Activated gamma-delta T cell treated with Interleukin-2 at 50 U/mL for 16 hours (primary cell): ENCODE measurements around the gene GRK1.
"Not testable (repeated sequence)": the region's sequence is repeated elsewhere in the genome, so short reads cannot be mapped to it uniquely, and the experiment has no call there.

Source experiments
- DNase-seq: peaks from one replicate; pipeline ENCODE4 v3.0.0-alpha.2; 2020

GRK1 gene

GRCh38 chr13:113745500-113746142 is 78.6 kb downstream of the GRK1 start:
- DNase-seq: not testable (repeated sequence)

GRCh38 chr13:113746143-113746525 is 79.1 kb downstream of the GRK1 start:
- DNase-seq: no peak

DNA sequence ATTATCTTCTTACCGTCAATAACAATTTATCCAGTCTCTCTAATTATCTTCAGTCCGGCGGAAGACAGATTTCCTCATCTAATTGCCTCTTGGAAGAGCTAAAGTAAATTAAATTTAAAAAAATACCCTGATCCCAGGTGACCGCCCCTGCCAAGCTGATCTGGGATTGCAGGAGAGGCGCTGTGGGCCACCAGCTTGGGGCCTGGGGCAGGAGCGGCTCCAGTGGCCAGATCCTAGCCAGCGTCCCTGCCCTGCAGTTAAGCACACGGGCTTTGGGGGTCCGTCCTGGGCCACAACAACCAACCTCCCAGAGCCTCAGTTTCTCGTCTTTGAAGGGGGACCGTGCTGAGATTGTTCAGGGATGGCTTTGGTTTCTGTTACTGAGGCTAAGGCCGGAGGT is 79.7 kb downstream of the GRK1 start:
- DNase-seq: no peak

DNA sequence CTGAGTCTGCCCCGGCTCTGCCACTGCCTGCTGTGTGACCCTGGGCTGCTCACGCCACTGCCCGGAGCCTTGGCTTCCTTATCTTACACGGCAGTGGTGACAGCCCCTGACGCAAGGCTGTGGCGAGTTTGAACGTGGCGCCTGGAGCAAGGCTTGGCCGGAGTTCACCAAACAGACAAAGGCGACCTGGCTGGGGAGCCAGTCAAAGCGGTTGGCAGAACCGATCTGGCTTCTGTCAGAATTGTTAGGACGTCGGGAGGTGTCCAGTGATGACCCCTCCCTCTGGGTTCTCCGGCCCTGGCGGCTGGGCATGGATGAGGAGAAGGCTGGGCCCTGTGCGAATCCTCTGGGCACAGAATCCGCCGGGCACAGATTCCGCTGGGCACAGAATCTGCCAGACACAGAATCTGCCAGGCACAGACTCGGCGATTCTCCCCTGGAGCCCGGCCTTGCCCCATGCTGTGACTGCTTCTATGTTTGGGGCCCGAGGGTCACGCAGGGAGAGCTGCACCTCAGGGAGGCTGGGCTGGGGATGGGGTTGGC is 80.3 kb downstream of the GRK1 start:
- DNase-seq: no peak

DNA sequence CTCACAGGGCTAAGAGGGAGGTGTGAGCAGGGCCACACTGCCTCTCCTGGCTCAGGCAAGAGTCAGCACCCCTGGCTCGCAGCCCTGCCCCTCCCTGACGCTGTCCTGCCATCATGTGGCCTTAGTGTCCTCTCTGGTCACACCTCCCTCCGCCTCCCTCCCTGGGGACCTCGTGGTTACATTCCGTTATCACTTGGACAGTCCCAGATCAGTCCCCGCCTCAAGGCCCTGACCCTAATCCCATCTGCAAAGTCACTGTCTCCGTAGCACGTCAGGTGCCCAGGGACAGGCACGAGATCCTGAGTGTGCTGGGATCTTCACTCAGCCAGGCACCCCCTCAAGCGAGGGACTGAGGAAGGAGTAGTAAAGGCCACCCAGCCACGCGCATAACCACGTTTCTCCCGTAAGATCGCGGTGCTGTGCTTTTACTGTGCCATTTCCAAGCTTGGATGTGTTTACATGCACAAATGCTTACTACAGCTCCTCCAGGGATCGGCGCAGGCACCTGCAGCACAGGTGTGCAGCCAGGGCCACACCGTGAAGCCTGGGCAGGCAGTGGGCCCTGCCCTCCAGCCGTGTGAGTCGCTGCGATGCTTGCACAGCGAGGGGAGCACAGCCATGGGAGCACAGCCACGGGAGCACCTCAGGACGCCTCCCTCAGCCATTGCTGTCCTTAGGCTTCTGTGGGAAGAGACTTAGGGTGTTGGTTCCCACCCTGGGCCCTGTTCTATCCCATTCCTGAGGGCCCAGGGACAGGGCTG is 81.3 kb downstream of the GRK1 start:
- no peak for DNase-seq

DNA sequence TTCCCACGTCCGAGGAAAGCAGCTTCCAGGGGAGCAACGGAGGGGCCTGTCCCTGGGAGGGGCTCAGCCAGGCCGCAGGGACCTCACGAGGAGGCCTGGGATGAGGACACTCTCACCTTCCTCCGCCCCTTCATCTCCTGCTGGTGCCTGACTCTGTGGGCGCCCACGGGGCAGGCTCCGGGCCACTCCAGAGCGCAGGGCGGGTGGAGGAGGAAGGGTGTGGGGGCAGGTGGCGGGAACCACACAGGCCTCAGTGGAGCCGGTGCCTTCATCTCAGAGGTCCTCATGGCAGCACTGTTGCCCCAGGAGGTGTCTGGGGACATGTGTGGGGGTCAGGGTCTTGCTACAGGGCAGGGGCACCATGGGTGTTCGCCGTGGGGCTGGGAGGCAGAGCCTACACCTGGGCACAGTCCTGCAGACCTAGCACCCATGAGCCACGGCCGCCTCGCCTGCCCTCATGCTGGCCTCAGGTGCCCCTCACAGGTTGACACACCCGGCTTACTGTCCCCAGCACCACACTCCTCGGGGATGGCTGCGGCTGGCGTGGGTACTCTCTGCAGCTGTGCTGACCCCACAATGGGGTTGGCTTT is 81.9 kb downstream of the GRK1 start:
- no peak for DNase-seq

DNA sequence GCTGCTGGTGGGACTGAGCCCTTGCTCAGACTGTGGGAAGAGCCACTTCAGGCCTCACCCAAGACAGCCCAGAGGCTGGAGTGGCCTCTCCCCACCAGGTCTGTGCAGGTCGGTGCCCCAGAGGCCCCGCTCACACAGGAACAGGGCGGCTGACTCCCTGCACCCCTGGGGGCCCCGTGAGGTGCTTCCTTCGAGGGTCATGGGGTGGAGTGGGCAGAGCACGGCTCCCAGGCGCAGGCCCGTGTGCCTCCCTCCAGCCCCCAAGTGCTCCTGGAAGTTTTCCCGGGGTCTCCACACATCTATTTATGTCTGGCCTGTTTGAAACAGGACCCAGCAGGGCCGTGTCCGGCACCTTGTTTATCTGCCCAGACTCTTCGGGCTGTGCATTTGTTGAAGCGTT is 82.5 kb downstream of the GRK1 start:
- no peak for DNase-seq

- no peak for DNase-seq
Measured at GRCh38 chr13:113749967-113750366, 82.9 kb downstream of the GRK1 start.

GRCh38 chr13:113750554-113751399 is 83.8 kb downstream of the GRK1 start:
- DNase-seq: no peak

DNA sequence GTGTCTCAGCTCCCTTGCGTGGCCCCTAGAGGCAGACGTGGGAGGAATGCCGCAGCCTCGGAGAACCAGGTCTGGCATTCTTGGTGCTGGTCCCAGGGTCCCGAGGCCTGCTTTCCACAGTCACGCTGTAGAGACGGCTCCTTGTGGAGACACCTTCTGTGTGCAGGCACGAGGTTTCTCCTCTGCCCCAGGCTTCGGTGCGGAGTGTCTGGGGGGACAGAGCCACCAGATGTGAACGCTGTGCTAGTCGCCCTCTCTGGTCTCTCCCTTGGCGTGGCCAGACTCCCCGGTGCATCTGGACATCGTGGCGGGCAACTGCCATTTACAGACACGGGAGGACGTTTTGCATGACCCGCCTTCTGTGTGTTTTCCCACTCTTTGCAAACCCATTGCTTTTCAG is 84.5 kb downstream of the GRK1 start:
- DNase-seq: no peak

DNA sequence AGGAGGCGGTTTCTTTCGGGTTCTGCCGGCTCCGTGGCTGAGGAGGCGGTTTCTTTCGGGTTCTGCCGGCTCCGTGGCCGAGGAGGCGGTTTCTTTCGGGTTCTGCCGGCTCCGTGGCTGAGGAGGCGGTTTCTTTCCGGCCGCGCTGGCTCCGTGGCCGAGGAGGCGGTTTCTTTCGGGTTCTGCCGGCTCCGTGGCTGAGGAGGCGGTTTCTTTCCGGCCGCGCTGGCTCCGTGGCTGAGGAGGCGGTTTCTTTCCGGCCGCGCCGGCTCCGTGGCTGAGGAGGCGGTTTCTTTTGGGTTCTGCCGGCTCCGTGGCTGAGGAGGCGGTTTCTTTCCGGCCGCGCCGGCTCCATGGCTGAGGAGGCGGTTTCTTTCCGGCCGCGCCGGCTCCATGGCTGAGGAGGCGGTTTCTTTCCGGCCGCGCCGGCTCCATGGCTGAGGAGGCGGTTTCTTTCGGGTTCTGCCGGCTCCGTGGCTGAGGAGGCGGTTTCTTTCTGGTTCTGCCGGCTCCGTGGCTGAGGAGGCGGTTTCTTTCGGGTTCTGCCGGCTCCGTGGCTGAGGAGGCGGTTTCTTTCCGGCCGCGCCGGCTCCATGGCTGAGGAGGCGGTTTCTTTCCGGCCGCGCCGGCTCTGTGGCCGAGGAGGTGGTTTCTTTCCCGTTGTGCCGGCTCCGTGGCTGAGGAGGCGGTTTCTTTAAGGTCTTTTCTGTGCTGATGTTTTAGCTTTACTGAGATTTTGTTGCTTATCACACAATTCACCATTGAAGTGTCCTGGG is 85.4 kb downstream of the GRK1 start:
- DNase-seq: not testable (repeated sequence)

DNA sequence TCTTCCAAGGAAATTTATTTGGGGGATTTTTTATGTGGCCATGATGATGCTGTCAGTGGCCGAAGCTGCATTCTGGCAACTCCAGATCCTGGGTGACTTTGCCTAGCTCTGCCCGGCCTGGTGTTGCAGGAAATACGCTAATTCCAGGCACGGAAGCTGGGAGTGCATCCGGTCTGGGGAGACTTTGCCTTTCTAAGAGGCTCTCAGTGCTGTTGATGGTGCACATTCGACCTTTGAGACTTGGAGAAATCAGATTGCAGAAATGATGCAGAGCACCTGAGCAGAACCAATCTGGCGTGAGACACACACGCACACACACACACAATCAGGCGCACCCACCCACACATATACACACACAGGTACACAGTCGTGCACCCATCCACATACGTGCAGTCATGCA is 86.2 kb downstream of the GRK1 start:
- DNase-seq: no peak

DNA sequence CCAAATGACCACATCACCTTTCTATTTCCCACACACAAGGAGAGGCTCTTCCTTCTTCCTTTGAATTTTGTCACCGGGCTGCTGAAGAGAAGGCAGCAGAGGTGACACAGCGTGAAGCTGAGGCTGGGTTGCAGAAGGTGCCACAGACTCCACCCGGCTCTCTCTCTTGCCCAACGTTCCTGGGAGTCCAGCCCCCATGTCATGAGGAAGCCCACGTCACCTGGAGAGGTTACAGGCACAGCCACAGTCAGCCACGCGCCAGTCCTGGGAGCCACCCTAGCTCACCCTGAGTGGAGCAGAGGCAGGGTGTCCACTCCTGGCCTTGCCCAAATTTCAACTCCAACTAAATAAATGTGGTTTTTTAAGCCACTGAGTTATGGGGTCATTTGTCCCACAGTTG is 87.2 kb downstream of the GRK1 start:
- no peak for DNase-seq

DNA sequence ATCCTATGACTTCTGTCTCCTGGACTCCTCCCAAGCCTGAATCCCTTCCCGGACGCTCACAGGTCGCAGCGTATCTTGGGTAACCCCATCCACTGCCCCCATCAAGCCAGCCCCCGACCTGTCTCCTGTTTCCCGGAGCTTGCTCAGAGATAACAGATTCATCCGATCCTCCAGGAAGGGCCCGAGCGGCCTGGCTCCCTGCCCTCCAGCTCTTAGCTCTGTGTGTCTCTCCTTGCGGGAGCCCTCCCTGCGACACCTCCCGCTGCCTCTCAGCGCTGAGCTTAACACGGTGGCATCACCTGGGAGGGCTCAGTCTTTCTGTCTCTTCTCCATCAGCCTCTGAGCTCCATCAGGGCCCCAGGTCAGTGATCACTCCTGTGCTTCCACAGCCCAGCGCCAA is 87.7 kb downstream of the GRK1 start:
- DNase-seq: no peak

DNA sequence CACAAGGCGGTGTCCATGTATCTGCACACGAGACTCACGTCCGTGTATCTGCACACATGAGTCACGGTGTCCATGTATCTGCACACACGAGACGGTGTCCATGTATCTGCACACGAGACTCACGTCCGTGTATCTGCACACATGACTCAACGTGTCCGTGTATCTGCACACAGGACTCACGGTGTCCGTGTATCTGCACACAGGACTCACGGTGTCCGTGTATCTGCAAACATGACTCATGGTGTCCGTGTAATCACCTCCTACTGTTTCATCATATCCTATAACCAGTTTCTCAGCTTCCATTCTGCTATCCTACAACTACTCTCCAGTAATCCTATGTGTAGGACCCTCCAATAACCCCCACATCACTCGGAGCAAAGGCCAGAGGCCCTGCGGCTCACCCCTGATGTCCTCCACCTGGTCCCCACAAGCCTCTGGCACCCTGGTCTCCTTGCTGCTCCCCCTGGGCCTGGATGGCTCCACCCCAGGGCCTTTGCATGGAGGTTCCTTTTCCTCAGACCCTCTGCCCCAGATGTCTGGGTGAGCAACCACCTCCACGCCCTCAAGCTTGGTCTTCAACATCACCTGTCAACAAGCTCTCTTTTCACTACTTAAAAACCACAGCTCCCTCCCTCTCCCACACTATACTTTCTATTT is 89.5 kb downstream of the GRK1 start:
- DNase-seq: no peak

DNA sequence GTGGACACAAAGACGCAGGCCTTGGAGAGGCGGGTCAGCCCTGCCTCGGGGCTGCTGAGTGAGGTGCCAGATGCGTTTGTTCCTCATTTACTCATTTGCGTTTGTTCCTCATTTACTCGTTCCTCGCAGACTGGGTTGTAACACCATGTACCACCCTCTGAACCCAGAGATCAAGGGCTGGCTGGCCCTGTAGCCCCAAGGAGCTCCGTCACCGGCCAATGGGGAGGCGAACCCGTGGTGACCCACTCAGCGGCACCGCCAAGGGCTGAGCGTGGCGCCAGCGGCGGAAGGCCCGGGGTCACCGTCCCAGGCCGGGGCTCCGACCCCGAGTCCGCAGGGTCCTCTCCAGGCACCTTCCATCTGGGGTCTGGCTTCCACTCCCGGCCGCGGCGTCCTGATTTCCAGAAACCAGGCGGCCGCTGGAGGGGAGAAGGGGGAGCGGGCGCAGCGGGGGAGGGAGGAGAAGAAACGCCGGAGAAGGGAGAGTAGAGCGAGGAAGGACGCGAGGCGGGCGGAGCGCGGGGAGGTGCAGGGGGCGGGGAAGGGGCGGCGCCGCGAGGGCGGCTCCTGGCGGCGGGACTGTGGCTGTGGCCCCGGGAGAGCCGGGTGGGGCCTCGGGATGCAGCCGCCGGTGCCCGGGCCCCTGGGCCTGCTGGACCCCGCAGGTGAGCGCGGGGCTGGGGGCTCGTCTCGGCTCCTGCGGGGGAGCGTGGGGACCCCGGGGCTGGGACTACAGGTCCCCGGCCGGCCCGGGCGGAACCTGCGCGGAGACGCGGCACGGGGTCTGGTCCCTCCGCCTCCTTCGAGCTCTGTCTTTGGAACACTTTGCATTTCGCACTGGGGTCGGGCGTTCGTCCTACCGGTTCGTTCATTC is 91.9 kb downstream of the GRK1 start, which contains the start of gene TMEM255B:
Gene TMEM255B, plus strand, starts transcription at position 576 of the 874 bp plus-strand sequence. Its CDS starts 44 bp downstream, at position 620.
- peak; percentile 65 for DNase-seq

DNA sequence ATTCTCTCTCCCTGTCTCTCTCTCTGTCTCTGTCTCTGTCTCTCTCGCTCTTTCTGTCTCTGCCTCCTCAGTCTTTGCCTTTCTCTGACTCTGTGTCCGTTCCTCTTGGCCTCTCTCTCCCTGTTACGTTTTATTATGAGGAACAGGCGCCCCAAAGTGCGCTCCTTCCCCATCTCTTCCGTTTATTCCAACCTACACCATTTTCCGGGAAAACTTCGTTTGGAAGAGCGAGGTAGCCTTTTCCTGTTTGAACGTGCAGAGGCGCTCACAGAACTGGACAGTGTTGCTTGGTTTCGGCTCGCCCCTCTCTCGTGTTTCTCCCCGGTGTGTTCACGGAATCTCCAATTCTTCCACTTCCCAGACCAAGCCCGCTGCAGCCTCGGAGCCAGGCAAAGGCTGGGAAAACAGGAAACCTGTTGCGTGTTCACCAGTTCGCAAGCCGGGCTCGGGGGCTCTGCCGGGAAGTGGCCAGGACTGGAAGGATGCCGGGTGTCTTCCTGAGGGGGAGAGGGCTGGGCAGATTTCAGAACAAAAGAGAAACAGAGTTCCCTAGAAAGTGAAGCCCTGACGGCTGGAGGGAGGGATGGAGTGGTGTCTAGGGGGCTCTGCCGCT is 92.6 kb downstream of the GRK1 start:
- DNase-seq: no peak

- DNase-seq: no peak
Measured at GRCh38 chr13:113761136-113761535, 94.1 kb downstream of the GRK1 start.

GRCh38 chr13:113762075-113762474 is 95.1 kb downstream of the GRK1 start:
- DNase-seq: no peak

DNA sequence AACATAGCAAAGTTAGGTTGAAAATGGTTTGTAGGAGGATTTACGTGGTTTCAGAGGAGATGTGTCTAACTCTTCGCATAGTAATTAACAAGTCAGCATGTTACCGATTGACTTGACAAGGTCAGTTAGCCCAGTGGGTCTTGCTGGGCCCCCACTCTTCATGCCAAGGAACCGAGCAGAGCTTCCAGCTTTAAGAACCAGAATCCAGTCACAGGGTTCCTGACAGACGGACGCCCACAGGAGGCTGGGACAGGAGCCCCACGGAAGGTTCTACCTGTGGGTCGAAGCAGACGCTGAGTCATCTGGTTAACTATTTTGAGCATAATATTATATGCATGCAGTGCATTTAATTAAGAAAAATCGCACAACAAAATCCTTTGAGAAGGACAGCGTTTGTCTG is 95.5 kb downstream of the GRK1 start:
- DNase-seq: no peak
